ENCODE results near the gene SNRNP27.
"Not testable (repeated sequence)": the region's sequence is repeated elsewhere in the genome, so short reads cannot be mapped to it uniquely, and the experiment has no call there.

DNA sequence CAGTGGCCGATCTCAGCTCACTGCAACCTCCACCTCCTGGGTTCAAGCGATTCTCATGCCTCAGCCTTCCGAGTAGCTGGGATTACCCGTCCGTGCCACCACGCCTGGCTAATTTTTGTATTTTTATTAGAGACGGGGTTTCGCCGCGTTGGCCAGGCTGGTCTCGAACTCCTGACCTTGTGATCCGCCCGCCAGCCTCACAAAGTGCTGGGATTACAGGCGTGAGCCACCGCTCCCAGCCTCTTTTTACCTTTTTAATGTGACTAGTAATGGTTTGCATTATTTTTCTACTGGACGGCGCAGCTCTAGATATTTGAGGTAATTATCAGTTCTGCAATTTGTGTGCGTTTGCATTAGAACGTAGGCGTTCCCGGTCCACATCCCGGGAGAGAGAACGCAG lies 981 bp downstream of the SNRNP27 start:
- TF ChIP-seq CTCF (IDR thresholded peaks at IDR 0.05; ENCODE audit: low read depth, low read length); POLR2A (IDR thresholded peaks at IDR 0.05; ENCODE audit: extremely low read depth, insufficient read length): not testable (repeated sequence)

Data from NB4 (cell line).